Skeletal muscle tissue (tissue), 4 donors: ENCODE results near the gene AFDN. TPM values are rescaled to one million over a fixed set of nuclear protein-coding genes. Genes with fewer than 3 reads are reported as not detected.

Experiments
- H3K27ac ChIP-seq: one replicate; pipeline ENCODE4 v1.7.0; 2013; ENCODE audit warnings: mild to moderate bottlenecking, low read depth, low read length, inconsistent platforms
- H3K27me3 ChIP-seq, 3 donors: one replicate each; pipeline ENCODE4 v1.7.0; 2013; ENCODE audit warnings: low read length in 3 of 3; ENCODE audit not compliant: control insufficient read depth in 3 of 3, insufficient read depth in 3 of 3
- H3K36me3 ChIP-seq, 3 donors: one replicate each; pipeline ENCODE4 v1.7.0; 2013; ENCODE audit warnings: low read length in 3 of 3; ENCODE audit not compliant: control insufficient read depth in 3 of 3, insufficient read depth in 3 of 3
- H3K4me1 ChIP-seq, 3 donors: one replicate each; pipeline ENCODE4 v1.7.0; 2013; ENCODE audit warnings: low read length in 3 of 3, mild to moderate bottlenecking in 3 of 3; ENCODE audit not compliant: control insufficient read depth in 3 of 3, insufficient read depth in 3 of 3
- H3K4me3 ChIP-seq, 3 donors: one replicate each; pipeline ENCODE4 v1.7.0; 2013; ENCODE audit warnings: low read length in 3 of 3
- H3K9ac ChIP-seq, 3 donors: one replicate each; pipeline ENCODE4 v1.7.0; 2013; ENCODE audit warnings: low read length in 3 of 3, mild to moderate bottlenecking in 3 of 3, moderate library complexity in 2 of 3, low read depth in 1 of 3
- H3K9me3 ChIP-seq, 3 donors: one replicate each; pipeline ENCODE4 v1.7.0; 2013; ENCODE audit warnings: low read length in 3 of 3; ENCODE audit not compliant: control insufficient read depth in 3 of 3
- total RNA-seq: library from RNA; depleted of rRNA; stranded (reverse); fragments of >200 nt; gene quantifications from one replicate; pipeline ENCODE4 v1.2.3, GENCODE V29; 2014
- donor health status: Osteomylitis.

The AFDN gene
- total RNA-seq, 1 donor from 2014 or later, result 40.7 TPM

DNA sequence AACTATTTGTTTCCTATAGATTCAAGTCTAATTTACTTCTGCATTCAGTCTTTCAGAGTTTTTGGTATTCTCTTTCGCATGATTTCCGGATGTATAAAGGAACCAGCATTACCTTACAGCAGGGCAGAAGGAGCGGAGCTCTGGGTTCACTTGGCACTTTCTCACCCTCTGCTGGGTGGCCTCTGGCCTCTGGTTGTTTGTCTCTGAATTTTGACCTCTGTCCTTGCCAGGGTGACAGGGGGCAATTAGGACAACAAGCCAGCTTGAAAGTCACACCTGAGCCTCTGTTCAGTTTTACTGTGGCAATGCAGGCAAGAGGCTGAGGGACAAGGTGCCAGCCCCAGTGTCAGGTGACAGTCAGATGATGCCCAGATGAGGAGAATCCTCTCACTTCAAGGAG, 101.4 kb downstream of the AFDN start:
- peaks cover 5 to 19% (median 7%) of the 10 kb centered on the region in 3 donors for H3K36me3 ChIP-seq
- no peaks in the 10 kb centered on the region for H3K9me3 ChIP-seq
- peak overlapping the region in 1 of 3 donors; percentile 20 for H3K9ac ChIP-seq
- H3K27ac ChIP-seq, result no peak overlapping the region
- H3K4me1 ChIP-seq, result peaks cover 0 to 2% (median 2%) of the 10 kb centered on the region in 3 donors
- no peaks in the 10 kb centered on the region for H3K27me3 ChIP-seq
- H3K4me3 ChIP-seq, result no peak overlapping the region

- Histone ChIP-seq H3K27ac (no peak overlapping the region), H3K9ac (no peak overlapping the region), H3K4me3 (no peak overlapping the region), H3K36me3 (peaks cover 0 to 13% (median 2%) of the 10 kb centered on the region in 3 donors), H3K4me1 (peaks cover 2 to 3% (median 2%) of the 10 kb centered on the region in 3 donors), H3K9me3 (no peaks in the 10 kb centered on the region), H3K27me3 (no peaks in the 10 kb centered on the region)
Observed at GRCh38 chr6:167930295-167930694, 103.6 kb downstream of the AFDN start.

- Histone ChIP-seq H3K27ac (peak overlapping the region; percentile 27), H3K36me3 (peaks cover 3 to 4% (median 3%) of the 10 kb centered on the region in 3 donors), H3K9ac (peak overlapping the region in 1 of 3 donors; percentile 26)
Observed at GRCh38 chr6:167932468-167933276, 106.0 kb downstream of the AFDN start.

DNA sequence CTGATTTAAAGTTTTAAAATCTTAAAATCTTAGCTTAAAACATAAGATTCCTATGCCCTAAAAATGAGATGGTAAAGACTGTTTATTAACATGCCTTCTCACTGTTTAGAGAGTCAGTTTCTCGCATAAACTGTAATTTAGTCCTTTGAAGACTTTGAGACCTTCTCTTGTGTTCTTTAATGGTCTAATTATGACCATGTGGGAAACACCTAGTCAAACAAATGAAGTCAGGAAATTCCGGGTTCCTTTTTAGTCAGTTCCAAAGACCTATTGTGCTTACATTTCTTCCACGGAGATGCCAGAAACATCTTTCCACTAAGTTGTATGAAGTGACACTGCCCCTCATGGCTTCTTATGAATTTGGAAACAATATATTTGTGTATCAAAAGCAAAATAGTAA, 106.6 kb downstream of the AFDN start:
- Histone ChIP-seq H3K4me1 (peaks cover 2 to 4% (median 3%) of the 10 kb centered on the region in 3 donors), H3K36me3 (peaks cover 2 to 3% (median 3%) of the 10 kb centered on the region in 3 donors), H3K27ac (no peak overlapping the region), H3K9ac (no peak overlapping the region), H3K4me3 (no peak overlapping the region), H3K9me3 (no peaks in the 10 kb centered on the region), H3K27me3 (no peaks in the 10 kb centered on the region)

More at GRCh38 chr6:167932468-167933276, 106.0 kb downstream of the AFDN start:
- Histone ChIP-seq H3K27me3 (no peaks in the 10 kb centered on the region), H3K4me1 (peaks cover 2 to 4% (median 3%) of the 10 kb centered on the region in 3 donors), H3K9me3 (no peaks in the 10 kb centered on the region), H3K4me3 (no peak overlapping the region)

- peak overlapping the region in 1 of 3 donors; percentile 26 for H3K9ac ChIP-seq
- H3K4me3 ChIP-seq, result peak overlapping the region in 1 of 3 donors; percentile 7
- H3K36me3 ChIP-seq, result peaks cover 0 to 3% (median 3%) of the 10 kb centered on the region in 3 donors
- H3K27ac ChIP-seq, result peak overlapping the region; percentile 46
- H3K27me3 ChIP-seq, result no peaks in the 10 kb centered on the region
- H3K9me3 ChIP-seq, result no peaks in the 10 kb centered on the region
- peaks cover 2 to 4% (median 3%) of the 10 kb centered on the region in 3 donors for H3K4me1 ChIP-seq
Observed at GRCh38 chr6:167933847-167934246, 107.1 kb downstream of the AFDN start.

DNA sequence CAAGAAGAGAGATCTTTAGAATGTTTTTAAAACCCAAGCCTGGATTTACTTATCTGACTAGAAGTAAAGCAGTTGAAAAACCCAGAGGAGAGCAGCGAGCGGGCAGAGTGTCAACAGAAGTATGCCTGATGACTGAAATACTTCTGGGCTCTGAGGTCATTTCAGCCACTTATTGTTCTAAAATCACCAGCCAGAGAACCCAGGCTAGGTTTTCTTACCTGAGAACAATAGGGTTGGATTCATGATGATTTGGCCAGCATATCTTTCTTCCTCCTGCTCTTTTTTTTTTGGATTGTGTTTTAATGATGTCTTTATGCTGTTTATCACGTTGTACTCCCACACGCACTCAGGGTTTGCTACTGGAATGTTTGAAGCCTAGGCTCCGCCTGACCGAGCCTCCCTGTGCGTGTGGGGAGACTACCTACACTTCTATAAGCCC, 107.7 kb downstream of the AFDN start:
- peak overlapping the region in 1 of 3 donors; percentile 15 for H3K9ac ChIP-seq
- no peaks in the 10 kb centered on the region for H3K27me3 ChIP-seq
- H3K9me3 ChIP-seq, result no peaks in the 10 kb centered on the region
- H3K4me1 ChIP-seq, result peaks cover 2 to 4% (median 3%) of the 10 kb centered on the region in 3 donors
- peak overlapping the region; percentile 54 for H3K27ac ChIP-seq
- H3K36me3 ChIP-seq, result peaks cover 0 to 3% (median 3%) of the 10 kb centered on the region in 3 donors
- H3K4me3 ChIP-seq, result peak overlapping the region in 1 of 3 donors; percentile 49

DNA sequence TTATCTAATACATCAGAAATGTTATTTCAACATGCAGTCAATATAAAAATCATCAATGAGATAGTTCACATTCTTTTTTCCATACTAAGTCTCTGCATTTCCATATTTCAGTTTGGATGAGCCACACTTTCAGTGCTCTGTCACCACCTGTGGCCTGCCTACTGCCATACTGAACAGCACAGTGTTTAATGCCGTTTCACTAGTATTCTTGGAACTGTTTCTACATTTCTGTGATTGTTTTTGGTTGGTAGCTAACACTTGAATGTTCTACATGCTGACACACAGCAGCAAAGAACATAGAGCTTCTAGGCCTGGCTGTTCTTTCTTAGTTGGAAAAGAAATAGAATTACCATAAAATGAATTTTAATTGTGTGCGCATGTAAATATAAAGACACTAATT, 109.3 kb downstream of the AFDN start:
- Histone ChIP-seq H3K27ac (peak overlapping the region; percentile 54), H3K4me1 (peaks cover 2 to 4% (median 3%) of the 10 kb centered on the region in 3 donors), H3K9me3 (no peaks in the 10 kb centered on the region), H3K9ac (peak overlapping the region in 1 of 3 donors; percentile 63), H3K4me3 (peak overlapping the region in 2 of 3 donors; percentile 4 to 46), H3K27me3 (no peaks in the 10 kb centered on the region), H3K36me3 (peaks cover 0 to 3% (median 3%) of the 10 kb centered on the region in 3 donors)

DNA sequence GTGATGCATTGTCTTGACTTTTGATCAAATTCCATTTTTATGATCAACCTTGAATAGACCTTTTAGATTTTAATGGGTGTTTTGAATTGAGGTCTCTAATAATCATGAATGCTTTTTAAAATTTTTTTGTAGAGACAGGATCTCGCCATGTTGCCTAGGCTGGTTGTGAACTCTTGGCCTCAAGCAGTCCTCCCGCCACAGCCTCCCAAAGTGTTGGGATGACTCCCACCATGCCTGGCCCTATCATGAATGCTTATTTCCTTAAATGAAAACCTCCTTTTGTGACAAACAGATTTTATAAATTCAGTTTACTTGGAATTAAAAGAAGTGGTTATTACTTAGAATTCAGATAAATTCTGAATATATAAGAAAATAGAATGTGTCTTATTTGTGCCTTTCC, 110.6 kb downstream of the AFDN start:
- no peaks in the 10 kb centered on the region for H3K27me3 ChIP-seq
- no peak overlapping the region for H3K4me3 ChIP-seq
- no peak overlapping the region for H3K9ac ChIP-seq
- peaks cover 2 to 4% (median 3%) of the 10 kb centered on the region in 3 donors for H3K4me1 ChIP-seq
- H3K9me3 ChIP-seq, result no peaks in the 10 kb centered on the region
- no peak overlapping the region for H3K27ac ChIP-seq
- peaks cover 0 to 3% (median 3%) of the 10 kb centered on the region in 3 donors for H3K36me3 ChIP-seq

DNA sequence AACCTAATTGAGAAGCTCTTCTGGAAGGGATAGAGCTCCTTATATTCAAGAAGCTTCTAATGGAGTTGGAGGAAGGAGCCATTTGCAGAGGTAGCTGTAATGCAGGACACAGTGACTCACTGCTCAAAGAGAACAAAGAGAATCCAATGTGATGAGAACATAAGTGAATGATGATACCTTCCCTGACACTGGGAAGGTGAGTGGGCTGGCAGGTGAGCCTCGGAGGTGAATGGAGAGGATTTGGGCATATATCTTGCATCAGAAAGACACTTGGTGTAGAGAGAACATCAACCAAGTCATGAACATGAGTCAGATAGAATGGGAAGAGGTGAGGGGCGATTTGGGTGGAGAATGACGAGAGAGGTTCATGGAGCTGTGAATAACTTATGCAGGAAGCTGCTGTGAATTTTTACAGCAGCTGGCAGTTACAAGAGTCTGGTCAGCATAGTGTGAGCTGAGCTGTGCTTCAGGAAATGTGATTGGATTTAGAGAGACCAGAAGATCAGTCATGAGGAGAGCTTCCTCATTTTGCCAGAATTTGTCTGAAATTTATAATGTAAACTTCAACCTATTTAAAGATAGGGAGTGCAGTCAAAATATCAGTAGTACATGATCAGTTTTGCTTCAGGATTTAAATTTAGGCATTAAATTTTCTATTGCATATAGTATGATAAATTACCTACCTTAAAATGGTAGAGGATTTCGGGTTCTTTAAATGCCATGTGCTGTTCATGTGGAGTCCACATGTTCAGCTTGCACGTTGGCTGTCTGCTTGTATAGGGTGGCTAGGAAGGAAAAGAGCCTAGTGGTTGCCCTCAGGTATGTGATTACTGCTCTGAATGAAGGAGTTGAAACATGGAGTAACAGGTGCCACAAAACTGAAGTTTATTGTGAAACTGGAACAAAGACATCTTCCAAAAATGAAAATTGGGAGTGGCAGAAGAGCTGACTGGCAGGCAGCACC, 111.5 kb downstream of the AFDN start:
- no peak overlapping the region for H3K9ac ChIP-seq
- H3K27me3 ChIP-seq, result no peaks in the 10 kb centered on the region
- peaks cover 3 to 5% (median 4%) of the 10 kb centered on the region in 3 donors for H3K36me3 ChIP-seq
- no peak overlapping the region for H3K27ac ChIP-seq
- no peaks in the 10 kb centered on the region for H3K9me3 ChIP-seq
- peak overlapping the region in 1 of 3 donors; percentile 19 for H3K4me3 ChIP-seq
- peaks cover 0 to 2% (median 2%) of the 10 kb centered on the region in 3 donors for H3K4me1 ChIP-seq
